Brain microvascular endothelial cell (primary cell): ENCODE results near the gene SUSD1.

Source experiments
- DNase-seq: peaks from one replicate; pipeline ENCODE4 v3.0.0-alpha.2; 2020
- H3K27ac ChIP-seq: fragments of 250-450 bp; sonication (Bioruptor Pico); 2 replicates; pipeline ENCODE4 v1.5.1; 2020; ENCODE audit warnings: mild to moderate bottlenecking, moderate library complexity
- H3K27me3 ChIP-seq: fragments of 250-450 bp; sonication (Bioruptor Pico); replicated peaks from 2 replicates; pipeline ENCODE4 v1.5.1; 2020; ENCODE audit warnings: mild to moderate bottlenecking
- H3K36me3 ChIP-seq: fragments of 250-450 bp; sonication (Bioruptor Pico); replicated peaks from 2 replicates; pipeline ENCODE4 v1.5.1; 2020; ENCODE audit warnings: mild to moderate bottlenecking
- H3K4me3 ChIP-seq: 2 replicates; pipeline ENCODE4 v1.5.1; 2011; ENCODE audit warnings: low read depth, mild to moderate bottlenecking, control low read depth, low read length, moderate library complexity
- CTCF ChIP-seq: IDR thresholded peaks from 2 replicates; pipeline ENCODE4 v1.5.1; 2011; ENCODE audit warnings: low read depth, mild to moderate bottlenecking, moderate library complexity, low read length, control low read depth, inconsistent platforms; ENCODE audit errors: missing control alignments
- in situ Hi-C: cut with HindIII; loops from 2 replicates; pipeline ENCODE4 v1.10.0; 2017; ENCODE audit warnings: low sequenced_read_pairs, low pct_ligation_motif_present

Gene SUSD1

GRCh38 chr9:112103405-112103804 lies 71.7 kb downstream of the SUSD1 start:
- Histone ChIP-seq H3K4me3 (no peak overlapping the region), H3K27me3 (no peaks in the 10 kb centered on the region), H3K27ac (no peak overlapping the region), H3K36me3 (no peaks in the 10 kb centered on the region)
- TF ChIP-seq CTCF = no peak
- in situ Hi-C loops = loop anchor here (25.0 kb wide), 1 partner anchor 259 kb away; no protein-coding TSS in a partner anchor
- DNase-seq = no peak

- H3K27me3 ChIP-seq = no peaks in the 10 kb centered on the region
- peak; percentile 92 for TF ChIP-seq CTCF
- in situ Hi-C loops = no loop called here
Measured at GRCh38 chr9:112097712-112098688, 77.1 kb downstream of the SUSD1 start.

GRCh38 chr9:112094948-112095681 lies 80.0 kb downstream of the SUSD1 start:
- in situ Hi-C loops = no loop called here
- no peak overlapping the region for H3K4me3 ChIP-seq
- TF ChIP-seq CTCF = no peak
- H3K36me3 ChIP-seq = no peaks in the 10 kb centered on the region
- DNase-seq = no peak
- no peak overlapping the region for H3K27ac ChIP-seq
- H3K27me3 ChIP-seq = no peaks in the 10 kb centered on the region

More at GRCh38 chr9:112097712-112098688, 77.1 kb downstream of the SUSD1 start:
- DNase-seq = peak; percentile 63
- no peak overlapping the region for H3K27ac ChIP-seq
- H3K4me3 ChIP-seq = no peak overlapping the region
- H3K36me3 ChIP-seq = no peaks in the 10 kb centered on the region

- no peak overlapping the region for H3K27ac ChIP-seq
- H3K36me3 ChIP-seq = no peaks in the 10 kb centered on the region
- DNase-seq = no peak
- TF ChIP-seq CTCF = no peak
- H3K27me3 ChIP-seq = no peaks in the 10 kb centered on the region
- no peak overlapping the region for H3K4me3 ChIP-seq
- in situ Hi-C loops = no loop called here
Measured at GRCh38 chr9:112094241-112094640, 80.9 kb downstream of the SUSD1 start.

- in situ Hi-C loops = no loop called here
- H3K27me3 ChIP-seq = no peaks in the 10 kb centered on the region
- no peak overlapping the region for H3K27ac ChIP-seq
- no peaks in the 10 kb centered on the region for H3K36me3 ChIP-seq
- TF ChIP-seq CTCF = no peak
- no peak overlapping the region for H3K4me3 ChIP-seq
- DNase-seq = no peak
Measured at GRCh38 chr9:112093870-112094216, 81.3 kb downstream of the SUSD1 start.
